CD4-positive, CD25-positive, alpha-beta regulatory T cell (primary cell): ENCODE data around the gene SCT. TPM values are rescaled to one million over a fixed set of nuclear protein-coding genes. Genes with fewer than 3 reads are reported as not detected.
"Not testable (repeated sequence)": the region's sequence is repeated elsewhere in the genome, so short reads cannot be mapped to it uniquely, and the experiment has no call there.

Experiments
- ATAC-seq, 2 donors: fragments of 150-1000 bp; cut with Tn5 transposase; one replicate each; pipeline ENCODE4 v1.10.0; 2021; ENCODE audit warnings: low read depth in 2 of 2, moderate number of reproducible peaks in 2 of 2, moderate library complexity in 1 of 2
- DNase-seq, 3 donors: peaks; one replicate each; pipeline versions ENCODE4 v3.0.0 to v3.0.0-alpha.2; 2012 to 2022; ENCODE audit warnings: mixed read lengths in 1 of 3
- H3K27ac ChIP-seq: one replicate; pipeline ENCODE4 v1.7.0; 2013; ENCODE audit warnings: mild to moderate bottlenecking, low read length; ENCODE audit not compliant: insufficient read depth, poor library complexity, severe bottlenecking
- H3K27me3 ChIP-seq: one replicate; pipeline ENCODE4 v1.7.0; 2013; ENCODE audit warnings: low read length; ENCODE audit not compliant: control insufficient read depth, insufficient read depth
- H3K36me3 ChIP-seq: one replicate; pipeline ENCODE4 v1.7.0; 2013; ENCODE audit warnings: mild to moderate bottlenecking, low read length, moderate library complexity; ENCODE audit not compliant: control insufficient read depth, insufficient read depth
- H3K4me1 ChIP-seq: 2 replicates; pipeline ENCODE4 v1.7.0; 2013; ENCODE audit warnings: mild to moderate bottlenecking, low read length; ENCODE audit not compliant: insufficient read depth, control insufficient read depth, poor library complexity, severe bottlenecking
- H3K4me3 ChIP-seq: one replicate; pipeline ENCODE4 v1.7.0; 2013; ENCODE audit warnings: low read depth, mild to moderate bottlenecking, low read length, moderate library complexity
- H3K9me3 ChIP-seq, 2 experiments: 1 replicate in 1 of 2; 2 replicates in 1 of 2; pipeline ENCODE4 v1.7.0; 2013; ENCODE audit warnings: low read length in 2 of 2, mild to moderate bottlenecking in 1 of 2, moderate library complexity in 1 of 2; ENCODE audit not compliant: control insufficient read depth in 2 of 2
- H3K27ac Mint-ChIP-seq, 3 donors: one replicate each; pipeline ENCODE4 v1.8.0; 2020 to 2022; ENCODE audit warnings: mild to moderate bottlenecking in 3 of 3, mixed read lengths in 3 of 3, moderate library complexity in 2 of 3
- H3K27me3 Mint-ChIP-seq: one replicate; pipeline ENCODE4 v1.8.0; 2022; ENCODE audit warnings: mild to moderate bottlenecking, mixed read lengths
- H3K36me3 Mint-ChIP-seq: one replicate; pipeline ENCODE4 v1.8.0; 2020; ENCODE audit warnings: mixed read lengths
- H3K4me1 Mint-ChIP-seq, 4 donors: one replicate each; pipeline ENCODE4 v1.8.0; 2020 to 2022; ENCODE audit warnings: mixed read lengths in 4 of 4, mild to moderate bottlenecking in 1 of 4
- H3K4me3 Mint-ChIP-seq, 4 donors: one replicate each; pipeline ENCODE4 v1.8.0; 2020 to 2022; ENCODE audit warnings: mild to moderate bottlenecking in 4 of 4, mixed read lengths in 4 of 4, moderate library complexity in 3 of 4
- H3K9me3 Mint-ChIP-seq, 7 donors: one replicate each; pipeline ENCODE4 v1.8.0; 2020 to 2022; ENCODE audit warnings: mixed read lengths in 7 of 7, mild to moderate bottlenecking in 3 of 7, moderate library complexity in 2 of 7
- polyA plus RNA-seq, 4 donors: library from polyadenylated mRNA; unstranded; fragments of 300-500 nt; fragmentation: Illumina TruSeq; gene quantifications; one replicate each; pipeline ENCODE4 v1.2.3, GENCODE V29; 2021
- total RNA-seq: library from RNA; stranded (reverse); gene quantifications from one replicate; pipeline ENCODE4 v1.2.3, GENCODE V29; 2022

Gene SCT
- total and polyA plus RNA-seq, 5 donors from 2014 or later, result not detected

- ATAC-seq, H3K36me3 Mint-ChIP-seq, H3K9me3 Mint-ChIP-seq, DNase-seq, H3K27me3 Mint-ChIP-seq, H3K4me3 ChIP-seq, H3K9me3 ChIP-seq, H3K27me3 ChIP-seq, H3K27ac ChIP-seq, H3K27ac Mint-ChIP-seq, H3K4me3 Mint-ChIP-seq, H3K4me1 ChIP-seq, H3K4me1 Mint-ChIP-seq: not testable (repeated sequence)
- H3K36me3 ChIP-seq, result peaks cover 10% of the 10 kb centered on the region
Measured at GRCh38 chr11:653136-653535, 26.2 kb upstream of the SCT start.

- Histone ChIP-seq H3K27ac (no peak overlapping the region), H3K4me1 (no peaks in the 10 kb centered on the region), H3K27me3 (no peaks in the 10 kb centered on the region), H3K4me3 (no peak overlapping the region), H3K9me3 (no peaks in the 10 kb centered on the region), H3K36me3 (peaks cover 8% of the 10 kb centered on the region)
- Mint-ChIP-seq H3K4me3 (no peak overlapping the region), H3K27ac (no peak overlapping the region), H3K36me3 (peaks cover 9% of the 10 kb centered on the region), H3K27me3 (no peaks in the 10 kb centered on the region), H3K4me1 (no peaks in the 10 kb centered on the region), H3K9me3 (no peaks in the 10 kb centered on the region)
- ATAC-seq (no peak), DNase-seq (no peak)
Measured at GRCh38 chr11:650482-650881, 23.5 kb upstream of the SCT start.

- H3K36me3 ChIP-seq, H3K27me3 Mint-ChIP-seq, H3K27ac ChIP-seq, H3K4me1 ChIP-seq, H3K9me3 ChIP-seq, H3K27ac Mint-ChIP-seq, H3K4me1 Mint-ChIP-seq, H3K27me3 ChIP-seq, DNase-seq, H3K4me3 Mint-ChIP-seq, H3K36me3 Mint-ChIP-seq, H3K9me3 Mint-ChIP-seq, H3K4me3 ChIP-seq, ATAC-seq: not testable (repeated sequence)
Measured at GRCh38 chr11:647672-648158, 20.7 kb upstream of the SCT start.

GRCh38 chr11:646214-646613 is 19.2 kb upstream of the SCT start:
- H3K36me3 ChIP-seq, result peaks cover 5% of the 10 kb centered on the region
- no peak for ATAC-seq
- H3K27me3 ChIP-seq, result no peaks in the 10 kb centered on the region
- H3K27ac ChIP-seq, result no peak overlapping the region
- no peak overlapping the region for H3K27ac Mint-ChIP-seq
- no peaks in the 10 kb centered on the region for H3K4me1 ChIP-seq
- H3K4me1 Mint-ChIP-seq, result no peaks in the 10 kb centered on the region
- no peaks in the 10 kb centered on the region for H3K36me3 Mint-ChIP-seq
- no peaks in the 10 kb centered on the region for H3K27me3 Mint-ChIP-seq
- H3K4me3 ChIP-seq, result no peak overlapping the region
- no peak overlapping the region for H3K4me3 Mint-ChIP-seq
- no peaks in the 10 kb centered on the region for H3K9me3 Mint-ChIP-seq
- H3K9me3 ChIP-seq, result no peaks in the 10 kb centered on the region
- DNase-seq, result no peak

- Mint-ChIP-seq H3K27me3 (peaks cover 2% of the 10 kb centered on the region), H3K36me3 (no peaks in the 10 kb centered on the region), H3K4me1 (no peaks in the 10 kb centered on the region), H3K4me3 (peak overlapping the region in 1 of 4 donors; percentile 38), H3K9me3 (no peaks in the 10 kb centered on the region), H3K27ac (no peak overlapping the region)
- DNase-seq (no peak), ATAC-seq (no peak)
- no peaks in the 10 kb centered on the region for H3K4me1 ChIP-seq
- H3K4me3 ChIP-seq, result no peak overlapping the region
- no peak overlapping the region for H3K27ac ChIP-seq
- no peaks in the 10 kb centered on the region for H3K9me3 ChIP-seq
- peaks cover 5% of the 10 kb centered on the region for H3K36me3 ChIP-seq
- no peaks in the 10 kb centered on the region for H3K27me3 ChIP-seq
Measured at GRCh38 chr11:645536-645935, 18.6 kb upstream of the SCT start.

- no peak overlapping the region for H3K27ac ChIP-seq
- no peak overlapping the region for H3K4me3 ChIP-seq
- peaks cover 6% of the 10 kb centered on the region for H3K27me3 Mint-ChIP-seq
- peaks cover 5% of the 10 kb centered on the region for H3K36me3 ChIP-seq
- H3K4me3 Mint-ChIP-seq, result no peak overlapping the region
- H3K27me3 ChIP-seq, result no peaks in the 10 kb centered on the region
- H3K4me1 Mint-ChIP-seq, result peaks cover 0 to 3% (median 0%) of the 10 kb centered on the region in 4 donors
- no peak overlapping the region for H3K27ac Mint-ChIP-seq
- H3K4me1 ChIP-seq, result peaks cover 2% of the 10 kb centered on the region
- no peak for ATAC-seq
- no peak for DNase-seq
- no peaks in the 10 kb centered on the region for H3K9me3 Mint-ChIP-seq
- no peaks in the 10 kb centered on the region for H3K36me3 Mint-ChIP-seq
- H3K9me3 ChIP-seq, result no peaks in the 10 kb centered on the region
Measured at GRCh38 chr11:643849-644738, 17.1 kb upstream of the SCT start.

GRCh38 chr11:643366-643765 is 16.4 kb upstream of the SCT start:
- H3K27me3 ChIP-seq, result no peaks in the 10 kb centered on the region
- H3K4me1 ChIP-seq, result peaks cover 4% of the 10 kb centered on the region
- Mint-ChIP-seq H3K27me3 (peaks cover 13% of the 10 kb centered on the region), H3K9me3 (no peaks in the 10 kb centered on the region), H3K4me3 (no peak overlapping the region), H3K4me1 (peaks cover 0 to 7% (median 0%) of the 10 kb centered on the region in 4 donors), H3K36me3 (no peaks in the 10 kb centered on the region), H3K27ac (no peak overlapping the region)
- no peak for DNase-seq
- no peaks in the 10 kb centered on the region for H3K9me3 ChIP-seq
- no peak overlapping the region for H3K27ac ChIP-seq
- H3K36me3 ChIP-seq, result peaks cover 5% of the 10 kb centered on the region
- ATAC-seq, result no peak
- no peak overlapping the region for H3K4me3 ChIP-seq
